GM19372 (cell line): ENCODE data around the gene ARVCF.
A peak's percentile ranks its signal among the peaks of the same experiment; 100 is the strongest.

Experiments used
- ATAC-seq: cut with Tn5 transposase; IDR thresholded peaks from one replicate; pipeline ENCODE4 v1.9.1; 2021; ENCODE audit warnings: mild to moderate bottlenecking, low read depth, moderate library complexity; ENCODE audit not compliant: unreplicated experiment

Gene ARVCF

GRCh38 chr22:19988965-19989724, 27.5 kb downstream of the ARVCF start:
- ATAC-seq = no peak

GRCh38 chr22:19988331-19988808, 28.3 kb downstream of the ARVCF start:
- no peak for ATAC-seq

- ATAC-seq = no peak
These were observed 29.0 kb downstream of the ARVCF start for GRCh38 chr22:19987394-19988306.

- ATAC-seq = peak; percentile 54
These were observed 29.9 kb downstream of the ARVCF start for GRCh38 chr22:19986410-19987341.

- no peak for ATAC-seq
These were observed 30.6 kb downstream of the ARVCF start for GRCh38 chr22:19986011-19986409.

- ATAC-seq = no peak
These were observed 31.5 kb downstream of the ARVCF start for GRCh38 chr22:19984851-19985811.

- ATAC-seq = no peak
These were observed 32.3 kb downstream of the ARVCF start for GRCh38 chr22:19984201-19984753.

GRCh38 chr22:19983741-19984140, 32.9 kb downstream of the ARVCF start:
- ATAC-seq = no peak

- no peak for ATAC-seq
These were observed 33.5 kb downstream of the ARVCF start for GRCh38 chr22:19982991-19983578.

GRCh38 chr22:19981961-19982920, 34.4 kb downstream of the ARVCF start:
- ATAC-seq = no peak

- ATAC-seq = no peak
These were observed 35.3 kb downstream of the ARVCF start for GRCh38 chr22:19981171-19981960.

- ATAC-seq = no peak
These were observed 35.9 kb downstream of the ARVCF start for GRCh38 chr22:19980766-19981165.

- ATAC-seq = no peak
These were observed 36.7 kb downstream of the ARVCF start for GRCh38 chr22:19979712-19980493.

GRCh38 chr22:19978748-19979147, 37.9 kb downstream of the ARVCF start:
- no peak for ATAC-seq

GRCh38 chr22:19977296-19978243, 39.1 kb downstream of the ARVCF start:
- no peak for ATAC-seq
